Embryonic facial prominence (tissue), 1 donor: ENCODE results near the gene PHF23.
A peak's percentile ranks its signal among the peaks of the same experiment; 100 is the strongest.

Experiments used
- DNase-seq: peaks from one replicate; pipeline ENCODE4 v3.0.0-alpha.2; 2016; ENCODE audit errors: extremely low spot score

Gene PHF23

GRCh38 chr17:7239091-7240027 lies at the start of gene PHF23:
PHF23 (minus strand) TSS chr17:7239457; CDS start chr17:7239279, 178 bp downstream.
- DNase-seq: peak; percentile 99

DNA sequence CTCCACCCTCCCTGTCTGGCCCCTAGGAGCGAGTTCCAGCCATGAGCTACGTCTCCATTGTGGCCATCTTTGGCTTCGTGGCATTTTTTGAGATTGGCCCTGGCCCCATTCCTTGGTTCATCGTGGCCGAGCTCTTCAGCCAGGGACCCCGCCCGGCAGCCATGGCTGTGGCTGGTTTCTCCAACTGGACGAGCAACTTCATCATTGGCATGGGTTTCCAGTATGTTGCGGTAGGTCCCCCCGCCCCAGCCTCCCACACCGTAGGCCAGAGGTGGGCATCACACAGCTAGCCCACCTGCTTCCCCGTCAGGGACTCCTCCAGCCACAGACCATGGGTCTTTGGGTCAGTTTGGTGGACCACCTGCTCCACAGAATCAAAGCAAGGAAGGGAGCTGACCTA lies 46.4 kb upstream of the PHF23 start:
- no peak for DNase-seq

DNA sequence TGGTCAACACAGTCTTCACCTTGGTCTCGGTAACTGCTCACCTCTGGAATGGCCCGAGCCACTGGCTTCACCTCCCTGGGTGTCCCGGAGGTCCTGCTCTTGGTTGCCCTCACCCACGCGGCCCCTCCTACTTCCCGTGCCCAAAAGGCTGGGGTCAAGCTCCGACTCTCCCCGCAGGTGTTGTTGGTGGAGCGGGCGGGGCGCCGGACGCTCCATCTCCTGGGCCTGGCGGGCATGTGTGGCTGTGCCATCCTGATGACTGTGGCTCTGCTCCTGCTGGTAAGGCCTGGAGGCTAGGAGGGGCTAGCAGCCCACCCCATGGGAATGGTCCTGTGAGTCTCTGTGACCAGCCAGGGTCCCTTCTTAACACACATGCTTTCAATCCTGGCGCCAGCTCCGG lies 45.7 kb upstream of the PHF23 start:
- no peak for DNase-seq

DNA sequence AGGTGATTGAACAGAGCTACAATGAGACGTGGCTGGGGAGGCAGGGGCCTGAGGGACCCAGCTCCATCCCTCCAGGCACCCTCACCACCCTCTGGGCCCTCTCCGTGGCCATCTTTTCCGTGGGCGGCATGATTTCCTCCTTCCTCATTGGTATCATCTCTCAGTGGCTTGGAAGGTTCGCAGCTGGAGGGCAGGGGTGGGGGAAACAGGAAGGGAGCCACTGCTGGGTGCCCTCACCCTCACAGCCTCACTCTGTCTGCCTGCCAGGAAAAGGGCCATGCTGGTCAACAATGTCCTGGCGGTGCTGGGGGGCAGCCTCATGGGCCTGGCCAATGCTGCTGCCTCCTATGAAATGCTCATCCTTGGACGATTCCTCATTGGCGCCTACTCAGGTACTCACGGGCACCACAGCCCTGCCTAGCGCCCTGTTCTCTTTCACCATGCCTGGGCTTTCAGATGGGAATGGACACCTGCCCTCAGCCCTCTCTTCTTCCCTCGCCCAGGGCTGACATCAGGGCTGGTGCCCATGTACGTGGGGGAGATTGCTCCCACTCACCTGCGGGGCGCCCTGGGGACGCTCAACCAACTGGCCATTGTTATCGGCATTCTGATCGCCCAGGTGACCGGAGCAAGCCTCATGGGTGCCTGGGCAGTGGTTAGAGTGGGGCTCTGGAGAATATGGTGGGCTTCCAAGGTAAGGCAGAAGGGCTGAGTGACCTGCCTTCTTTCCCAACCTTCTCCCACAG lies 44.4 kb upstream of the PHF23 start:
- DNase-seq: no peak

GRCh38 chr17:7282752-7283321 lies 43.6 kb upstream of the PHF23 start:
- DNase-seq: no peak

- no peak for DNase-seq
Observed at GRCh38 chr17:7281953-7282751, 42.9 kb upstream of the PHF23 start.

DNA sequence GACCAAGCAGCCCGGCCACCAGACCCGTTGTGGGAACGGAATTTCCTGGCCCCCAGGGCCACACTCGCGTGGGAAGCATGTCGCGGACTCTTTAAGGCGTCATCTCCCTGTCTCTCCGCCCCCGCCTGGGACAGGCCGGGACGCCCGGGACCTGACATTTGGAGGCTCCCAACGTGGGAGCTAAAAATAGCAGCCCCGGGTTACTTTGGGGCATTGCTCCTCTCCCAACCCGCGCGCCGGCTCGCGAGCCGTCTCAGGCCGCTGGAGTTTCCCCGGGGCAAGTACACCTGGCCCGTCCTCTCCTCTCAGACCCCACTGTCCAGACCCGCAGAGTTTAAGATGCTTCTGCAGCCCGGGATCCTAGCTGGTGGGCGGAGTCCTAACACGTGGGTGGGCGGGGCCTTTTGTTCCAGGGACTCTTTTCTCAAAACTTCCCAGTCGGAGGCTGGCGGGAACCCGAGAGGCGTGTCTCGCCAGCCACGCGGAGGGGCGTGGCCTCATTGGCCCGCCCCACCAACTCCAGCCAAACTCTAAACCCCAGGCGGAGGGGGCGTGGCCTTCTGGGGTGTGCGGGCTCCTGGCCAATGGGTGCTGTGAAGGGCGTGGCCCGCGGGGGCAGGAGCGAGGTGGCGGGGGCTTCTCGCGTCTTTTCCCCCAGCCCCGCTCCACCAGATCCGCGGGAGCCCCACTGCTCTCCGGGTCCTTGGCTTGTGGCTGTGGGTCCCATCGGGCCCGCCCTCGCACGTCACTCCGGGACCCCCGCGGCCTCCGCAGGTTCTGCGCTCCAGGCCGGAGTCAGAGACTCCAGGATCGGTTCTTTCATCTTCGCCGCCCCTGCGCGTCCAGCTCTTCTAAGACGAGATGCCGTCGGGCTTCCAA lies 42.1 kb upstream of the PHF23 start, which contains the start of gene SLC2A4:
Gene SLC2A4, plus strand, starts transcription at position 645 of the 879 bp plus-strand sequence. Its CDS starts 217 bp downstream, at position 862.
- peak; percentile 85 for DNase-seq

GRCh38 chr17:7280519-7281073 lies 41.3 kb upstream of the PHF23 start:
- peak; percentile 58 for DNase-seq

DNA sequence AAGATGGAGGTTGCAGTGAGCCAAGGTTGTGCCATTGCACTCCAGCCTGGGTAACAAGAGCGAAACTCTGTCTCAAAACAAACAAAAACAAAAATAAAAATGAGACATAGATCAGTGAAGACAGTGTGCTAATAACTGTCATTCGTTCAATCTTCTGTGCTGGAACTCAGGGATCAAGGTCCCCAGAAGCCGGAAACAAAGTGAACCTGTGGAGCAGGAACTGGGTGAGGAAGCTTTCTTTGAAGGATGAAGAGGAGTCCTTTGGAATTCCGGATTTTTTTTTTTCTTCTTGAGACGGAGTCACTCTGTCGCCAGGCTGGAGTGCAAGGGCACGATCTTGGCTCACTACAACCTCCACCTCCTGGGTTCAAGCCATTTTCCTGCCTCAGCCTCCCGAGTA lies 40.2 kb upstream of the PHF23 start:
- no peak for DNase-seq

GRCh38 chr17:7266784-7267183 lies 27.5 kb upstream of the PHF23 start:
- DNase-seq: no peak

- no peak for DNase-seq
Observed at GRCh38 chr17:7263801-7264078, 24.5 kb upstream of the PHF23 start.

DNA sequence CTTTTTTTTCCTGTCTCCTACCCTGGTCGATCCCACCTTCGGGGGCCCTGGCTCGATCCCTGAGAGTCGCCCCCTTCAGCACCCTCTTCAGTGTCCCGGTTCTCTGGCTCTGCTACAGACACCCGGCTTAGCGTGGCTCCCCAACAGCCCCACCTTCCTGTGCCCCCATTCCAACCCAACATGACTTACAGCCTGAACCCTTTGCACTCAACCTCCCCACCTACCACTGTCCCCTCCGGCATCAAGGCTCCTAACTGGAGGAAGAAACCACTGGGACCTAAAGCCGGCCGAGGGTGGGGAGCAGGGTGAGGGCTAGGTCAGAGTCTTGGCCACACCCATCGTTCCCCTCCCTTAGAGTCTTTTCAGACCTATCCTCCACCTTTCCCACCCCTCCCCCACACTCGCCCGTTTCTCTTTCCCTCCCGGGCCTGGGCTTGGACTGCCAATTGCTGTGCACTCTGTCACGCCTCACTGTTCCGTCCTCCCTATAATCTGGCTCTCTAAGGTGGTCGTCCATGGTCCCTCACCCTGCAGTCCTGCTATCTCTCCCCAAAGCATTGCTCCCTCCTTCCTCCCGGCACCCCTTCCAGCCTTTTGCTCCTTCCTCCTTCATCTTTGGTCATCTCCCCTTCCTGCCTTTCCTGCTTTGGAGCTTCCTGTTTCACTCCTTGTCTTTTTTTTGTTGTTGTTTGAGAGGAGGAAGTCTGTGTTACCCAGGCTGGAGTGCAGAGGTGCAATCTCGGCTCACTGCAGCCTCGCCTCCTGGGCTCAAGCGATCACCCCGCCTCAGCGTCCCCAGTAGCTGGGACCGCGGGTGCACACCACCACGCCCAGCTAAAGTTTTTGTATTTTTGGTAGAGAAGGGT lies 23.9 kb upstream of the PHF23 start:
- DNase-seq: no peak

- DNase-seq: no peak
Observed at GRCh38 chr17:7262192-7262934, 23.1 kb upstream of the PHF23 start, which contains the start of gene CLDN7. CLDN7 (minus strand) TSS chr17:7262478; CDS start chr17:7262043, 435 bp downstream.

DNA sequence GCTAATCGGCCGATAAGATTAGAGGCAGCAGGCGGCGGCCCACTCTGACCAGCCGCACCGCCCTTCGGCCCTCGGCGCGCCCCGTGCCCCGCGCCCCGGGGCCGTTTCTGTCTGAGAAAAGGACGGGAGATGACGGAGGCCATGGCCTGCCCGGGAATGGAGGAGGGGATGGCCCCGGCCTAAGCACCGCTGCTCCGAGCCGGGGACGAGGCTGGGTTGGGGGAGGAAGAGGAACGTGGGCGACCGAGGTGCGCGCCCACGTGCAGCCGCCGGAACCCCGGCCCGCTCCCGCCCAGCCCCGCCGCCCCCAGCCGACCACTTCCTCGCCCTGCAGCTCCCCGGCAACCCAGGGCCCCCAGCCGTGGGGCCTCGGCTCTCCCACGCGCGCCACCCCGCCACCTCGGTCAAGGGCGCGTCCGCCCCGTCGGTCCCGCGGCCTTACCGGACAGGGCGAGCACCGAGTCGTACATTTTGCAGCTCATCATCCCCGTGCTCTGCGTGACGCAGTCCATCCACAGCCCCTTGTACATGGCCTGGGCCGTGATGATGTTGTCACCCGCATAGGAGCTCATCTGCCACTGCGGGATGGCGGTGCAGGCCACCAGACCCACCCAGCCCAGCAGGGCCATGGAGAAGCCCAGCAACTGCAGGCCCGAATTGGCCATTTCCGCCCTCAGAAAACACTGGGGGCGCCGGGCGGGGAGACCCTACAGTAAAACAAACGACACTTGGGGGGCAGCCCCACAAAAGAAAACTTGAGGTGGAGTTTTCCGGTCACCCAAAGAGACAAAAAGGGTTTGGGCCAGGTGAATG lies 22.3 kb upstream of the PHF23 start:
- no peak for DNase-seq

GRCh38 chr17:7260651-7261378 lies 21.6 kb upstream of the PHF23 start:
- DNase-seq: no peak

- no peak for DNase-seq
Observed at GRCh38 chr17:7260151-7260550, 20.9 kb upstream of the PHF23 start.

DNA sequence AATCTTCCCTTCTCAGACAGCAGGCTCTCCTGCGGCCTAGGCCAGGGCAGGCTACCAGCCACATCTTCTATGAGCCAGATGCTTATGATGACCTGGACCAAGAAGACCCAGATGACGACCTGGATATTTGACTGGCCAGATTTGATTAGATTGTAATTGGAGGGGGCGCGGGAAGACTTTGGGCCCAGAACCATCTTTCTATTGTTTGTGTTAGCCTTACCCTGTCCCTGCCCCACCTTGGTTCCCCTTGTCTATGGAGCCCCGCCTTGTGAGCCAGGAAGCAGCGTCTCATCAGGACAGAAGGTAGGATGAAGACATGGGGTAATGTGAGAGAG lies 20.3 kb upstream of the PHF23 start:
- DNase-seq: no peak
